Gastrocnemius medialis (tissue), 4 donors: ENCODE data around the gene AMMECR1. TPM values are rescaled to one million over a fixed set of nuclear protein-coding genes. Genes with fewer than 3 reads are reported as not detected.

ENCODE experiments used
- ATAC-seq, 2 donors: fragments of 150-250 bp; one replicate each; pipeline ENCODE4 v1.9.1; 2016
- DNase-seq, 2 donors: peaks; one replicate each; pipeline ENCODE4 v3.0.0-alpha.2; 2019
- H3K27ac ChIP-seq, 4 donors: fragments of 200-600 bp; sonication (generic); 1 replicate in 1 of 4; 2 replicates in 3 of 4; pipeline ENCODE4 v1.5.1; 2016 to 2018; ENCODE audit warnings: mild to moderate bottlenecking in 2 of 4, moderate library complexity in 1 of 4
- H3K27me3 ChIP-seq, 3 donors: fragments of 200-600 bp; sonication (generic) in 2 of 3; 1 replicate in 1 of 3; 2 replicates in 2 of 3; pipeline versions ENCODE4 v1.5.1 to v1.6.0; 2016 to 2019; ENCODE audit warnings: mild to moderate bottlenecking in 1 of 3, moderate library complexity in 1 of 3
- H3K36me3 ChIP-seq, 2 donors: fragments of 200-600 bp; sonication (generic) in 1 of 2; one replicate each; pipeline ENCODE4 v1.5.1; 2017 to 2018
- H3K4me1 ChIP-seq, 2 donors: fragments of 200-600 bp; sonication (generic) in 1 of 2; one replicate each; pipeline ENCODE4 v1.5.1; 2016 to 2017; ENCODE audit warnings: mild to moderate bottlenecking in 2 of 2
- H3K4me3 ChIP-seq, 4 donors: fragments of 200-600 bp; sonication (generic) in 3 of 4; 1 replicate in 1 of 4; 2 replicates in 3 of 4; pipeline ENCODE4 v1.5.1; 2016 to 2019; ENCODE audit warnings: mild to moderate bottlenecking in 2 of 4
- H3K9me3 ChIP-seq, 3 donors: fragments of 200-600 bp; sonication (generic) in 2 of 3; 1 replicate in 1 of 3; 2 replicates in 2 of 3; pipeline ENCODE4 v1.5.1; 2016 to 2019
- POLR2A ChIP-seq, 2 donors: fragments of 450-650 bp; IDR thresholded peaks; one replicate each; pipeline ENCODE4 v1.6.1; 2017; ENCODE audit warnings: antibody characterized with exemption in 2 of 2, mild to moderate bottlenecking in 2 of 2, moderate library complexity in 2 of 2
- in situ Hi-C, 4 donors: fragments of 200-750 bp; cut with MboI; loops; one replicate each; pipeline versions ENCODE4 v1.15.0 to v1.8.0; 2017; ENCODE audit warnings: low sequenced_read_pairs in 4 of 4
- intact Hi-C: fragments of 100-400 bp; cut with DNase I; formaldehyde crosslinking; loops from one replicate; pipeline ENCODE4 v1.15.1; 2023; ENCODE audit warnings: low total_unique reads
- total RNA-seq, 4 donors: library from RNA; depleted of rRNA; stranded (reverse); fragments of >200 nt; gene quantifications; one replicate each; pipeline versions ENCODE4 v1.1.0 to v1.2.3, GENCODE V29; 2016
- TF ChIP-seq, protein P1 (sequence below), 5 experiments: fragments of 450-650 bp in 3 of 5; fragments of 200-600 bp in 2 of 5; sonication (generic) in 2 of 5; IDR thresholded peaks in 4 of 5; conservative IDR thresholded peaks in 1 of 5; 1 replicate in 4 of 5; 2 replicates in 1 of 5; pipeline ENCODE4 v1.5.1; 2016 to 2019; ENCODE audit warnings: antibody characterized with exemption in 5 of 5, mild to moderate bottlenecking in 3 of 5, moderate library complexity in 3 of 5

The AMMECR1 gene
- total RNA-seq, 4 donors from 2014 or later: 1.2 to 2.6 (median 1.9) TPM

DNA sequence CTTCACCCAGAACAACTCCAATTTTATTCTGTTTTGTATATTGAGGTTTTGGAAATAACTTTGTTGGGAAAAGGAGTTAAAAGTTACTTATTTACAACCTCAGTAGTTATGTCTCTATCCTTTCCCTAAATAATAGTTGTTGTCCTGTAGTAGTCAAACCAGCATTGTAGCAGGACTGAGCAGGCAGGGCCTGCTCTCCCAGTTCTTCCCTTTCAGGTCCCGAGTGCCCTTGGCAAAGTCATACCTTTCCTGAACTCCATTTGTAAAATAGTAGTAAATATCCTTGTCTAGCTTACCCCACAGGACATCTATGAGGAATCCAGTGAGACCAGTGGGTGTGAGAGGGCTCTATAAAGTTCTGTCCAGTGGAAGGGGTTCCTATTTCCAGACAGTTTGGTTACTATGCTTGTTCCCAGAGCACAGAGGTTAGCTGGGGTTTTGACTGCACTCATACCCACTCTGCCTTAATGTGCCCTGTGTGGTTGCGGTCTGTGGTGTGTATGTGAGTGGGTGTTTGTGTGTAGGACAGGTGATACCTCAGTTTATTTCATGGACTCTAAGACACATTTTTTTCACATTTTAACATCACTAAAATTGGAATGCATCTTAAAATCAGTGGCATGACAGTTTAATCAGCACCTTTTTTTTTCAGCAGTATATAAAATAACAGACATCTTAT is 136.3 kb downstream of the AMMECR1 start:
- in situ Hi-C loops: no loop called here
- H3K4me1 ChIP-seq: no peaks in the 10 kb centered on the region
- DNase-seq (no peak), ATAC-seq (no peak)
- TF ChIP-seq, protein P1, sequence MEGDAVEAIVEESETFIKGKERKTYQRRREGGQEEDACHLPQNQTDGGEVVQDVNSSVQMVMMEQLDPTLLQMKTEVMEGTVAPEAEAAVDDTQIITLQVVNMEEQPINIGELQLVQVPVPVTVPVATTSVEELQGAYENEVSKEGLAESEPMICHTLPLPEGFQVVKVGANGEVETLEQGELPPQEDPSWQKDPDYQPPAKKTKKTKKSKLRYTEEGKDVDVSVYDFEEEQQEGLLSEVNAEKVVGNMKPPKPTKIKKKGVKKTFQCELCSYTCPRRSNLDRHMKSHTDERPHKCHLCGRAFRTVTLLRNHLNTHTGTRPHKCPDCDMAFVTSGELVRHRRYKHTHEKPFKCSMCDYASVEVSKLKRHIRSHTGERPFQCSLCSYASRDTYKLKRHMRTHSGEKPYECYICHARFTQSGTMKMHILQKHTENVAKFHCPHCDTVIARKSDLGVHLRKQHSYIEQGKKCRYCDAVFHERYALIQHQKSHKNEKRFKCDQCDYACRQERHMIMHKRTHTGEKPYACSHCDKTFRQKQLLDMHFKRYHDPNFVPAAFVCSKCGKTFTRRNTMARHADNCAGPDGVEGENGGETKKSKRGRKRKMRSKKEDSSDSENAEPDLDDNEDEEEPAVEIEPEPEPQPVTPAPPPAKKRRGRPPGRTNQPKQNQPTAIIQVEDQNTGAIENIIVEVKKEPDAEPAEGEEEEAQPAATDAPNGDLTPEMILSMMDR (IDR thresholded peaks at IDR 0.05 in 4 of 5, conservative IDR thresholded peaks at IDR 0.05 in 1 of 5): no peak
- no peak for TF ChIP-seq POLR2A (IDR thresholded peaks at IDR 0.05)
- no peaks in the 10 kb centered on the region for H3K27me3 ChIP-seq
- intact Hi-C loops: no loop called here
- H3K27ac ChIP-seq: peak overlapping the region in 2 of 4 donors; percentile 21 to 54
- no peak overlapping the region for H3K4me3 ChIP-seq
- H3K36me3 ChIP-seq: no peaks in the 10 kb centered on the region
- H3K9me3 ChIP-seq: no peaks in the 10 kb centered on the region

- H3K27ac ChIP-seq: peak overlapping the region in 1 of 4 donors; percentile 54
- intact Hi-C loops (no loop called here), in situ Hi-C loops (no loop called here)
- H3K4me1 ChIP-seq: peaks cover 0 to under 1% of the 10 kb centered on the region in 2 donors
- H3K27me3 ChIP-seq: no peaks in the 10 kb centered on the region
- no peak for DNase-seq
- peak in 1 of 2 donors; percentile 10 for ATAC-seq
- H3K36me3 ChIP-seq: no peaks in the 10 kb centered on the region
- H3K9me3 ChIP-seq: no peaks in the 10 kb centered on the region
- no peak overlapping the region for H3K4me3 ChIP-seq
- TF ChIP-seq POLR2A (IDR thresholded peaks at IDR 0.05): no peak
- TF ChIP-seq, protein P1 (IDR thresholded peaks at IDR 0.05 in 4 of 5, conservative IDR thresholded peaks at IDR 0.05 in 1 of 5): no peak
These were observed 137.0 kb downstream of the AMMECR1 start for GRCh38 chrX:110180928-110181310.

DNA sequence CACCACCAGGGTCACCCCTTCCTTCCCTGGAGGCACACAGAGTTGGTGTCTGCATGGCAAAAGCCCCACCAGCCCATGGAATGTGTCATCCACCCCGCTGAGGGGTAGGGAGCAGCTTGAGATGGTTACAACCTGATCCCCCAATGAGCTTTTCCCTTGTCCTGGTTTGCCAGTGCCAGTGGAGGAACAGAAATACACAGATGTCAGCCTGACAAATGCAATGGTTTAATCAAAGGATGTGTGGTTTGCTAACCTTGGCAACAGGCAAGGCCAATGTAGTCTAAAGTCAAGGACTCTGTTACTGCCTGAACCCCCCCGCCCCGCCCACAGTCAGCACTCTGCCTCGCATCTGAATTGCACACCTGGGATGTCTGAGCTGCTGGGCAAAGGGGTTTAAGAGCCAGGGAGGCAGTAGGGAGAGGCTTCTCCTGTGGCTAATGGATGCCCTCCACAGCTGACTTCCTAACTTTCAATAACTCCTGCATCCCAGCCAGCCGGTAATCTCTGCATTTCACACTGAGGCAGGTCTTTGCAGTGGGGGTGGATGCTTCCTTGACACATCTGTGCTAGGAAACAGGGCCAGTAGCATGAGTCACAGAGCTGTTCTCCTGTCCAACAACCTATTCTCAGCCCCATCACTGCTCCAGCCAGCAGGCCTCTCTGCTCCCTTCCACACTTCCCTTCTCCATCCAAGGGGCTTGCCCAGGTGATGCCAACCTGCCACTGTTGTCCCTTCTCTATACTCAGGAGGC is 137.5 kb downstream of the AMMECR1 start:
- in situ Hi-C loops (no loop called here), intact Hi-C loops (no loop called here)
- peak in 1 of 2 donors; percentile 62 for DNase-seq

DNA sequence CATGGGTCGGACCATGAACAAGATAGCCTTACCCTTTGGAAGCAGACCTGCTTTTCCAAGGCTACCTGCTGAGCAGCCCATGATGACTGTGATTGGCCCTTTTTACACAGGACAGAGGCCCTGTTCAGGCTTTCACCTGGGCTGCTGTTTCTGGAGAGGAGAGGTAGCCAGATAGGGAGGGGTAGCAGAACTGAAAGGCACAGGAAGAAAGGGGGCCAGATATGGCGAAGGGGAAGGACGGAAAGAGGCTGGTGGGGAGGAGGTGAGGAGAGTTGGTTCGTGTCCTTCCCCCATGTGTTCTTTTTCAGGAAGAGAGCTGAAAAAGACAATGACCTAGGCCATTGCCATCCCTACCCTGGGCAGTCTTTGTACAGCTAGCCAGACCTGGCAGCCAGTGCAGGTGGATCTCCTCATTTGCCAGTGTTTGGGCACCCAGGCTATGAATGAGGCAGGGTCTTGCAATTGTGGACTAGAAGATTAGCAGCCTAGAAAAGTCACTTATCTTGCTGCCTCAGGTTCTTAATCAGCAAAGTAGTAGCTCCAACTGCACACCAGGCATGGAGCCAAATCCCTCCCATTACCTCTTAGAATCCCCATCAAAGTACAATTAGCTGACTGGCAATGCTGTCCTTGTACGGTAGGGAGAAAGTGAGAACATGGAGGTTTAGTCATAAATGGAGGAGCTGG is 139.6 kb downstream of the AMMECR1 start:
- Histone ChIP-seq H3K9me3 (no peaks in the 10 kb centered on the region), H3K36me3 (no peaks in the 10 kb centered on the region), H3K27ac (no peak overlapping the region), H3K4me3 (no peak overlapping the region), H3K27me3 (no peaks in the 10 kb centered on the region), H3K4me1 (peaks cover 0 to 11% of the 10 kb centered on the region in 2 donors)
- in situ Hi-C loops (no loop called here), intact Hi-C loops (no loop called here)
- TF ChIP-seq POLR2A (IDR thresholded peaks at IDR 0.05): no peak
- TF ChIP-seq, protein P1 (IDR thresholded peaks at IDR 0.05 in 4 of 5, conservative IDR thresholded peaks at IDR 0.05 in 1 of 5): no peak
- ATAC-seq: no peak
- DNase-seq: no peak

More for the DNA sequence above, 137.5 kb downstream of the AMMECR1 start:
- Histone ChIP-seq H3K9me3 (no peaks in the 10 kb centered on the region), H3K27ac (peak overlapping the region in 1 of 4 donors; percentile 54), H3K27me3 (no peaks in the 10 kb centered on the region), H3K4me3 (no peak overlapping the region), H3K36me3 (no peaks in the 10 kb centered on the region), H3K4me1 (peaks cover 0 to 6% of the 10 kb centered on the region in 2 donors)
- ATAC-seq: peak; percentile 74 to 93
- TF ChIP-seq, protein P1 (IDR thresholded peaks at IDR 0.05 in 4 of 5, conservative IDR thresholded peaks at IDR 0.05 in 1 of 5): no peak
- no peak for TF ChIP-seq POLR2A (IDR thresholded peaks at IDR 0.05)
